ENCODE data around the gene CNKSR1. TPM values are rescaled to one million over a fixed set of nuclear protein-coding genes. Genes with fewer than 3 reads are reported as not detected.

Gene CNKSR1
- total and polyA plus RNA-seq, 2 donors (not counting 1 experiment from before 2014, with no cell fraction given) = 3.7 to 5.8 TPM

DNA sequence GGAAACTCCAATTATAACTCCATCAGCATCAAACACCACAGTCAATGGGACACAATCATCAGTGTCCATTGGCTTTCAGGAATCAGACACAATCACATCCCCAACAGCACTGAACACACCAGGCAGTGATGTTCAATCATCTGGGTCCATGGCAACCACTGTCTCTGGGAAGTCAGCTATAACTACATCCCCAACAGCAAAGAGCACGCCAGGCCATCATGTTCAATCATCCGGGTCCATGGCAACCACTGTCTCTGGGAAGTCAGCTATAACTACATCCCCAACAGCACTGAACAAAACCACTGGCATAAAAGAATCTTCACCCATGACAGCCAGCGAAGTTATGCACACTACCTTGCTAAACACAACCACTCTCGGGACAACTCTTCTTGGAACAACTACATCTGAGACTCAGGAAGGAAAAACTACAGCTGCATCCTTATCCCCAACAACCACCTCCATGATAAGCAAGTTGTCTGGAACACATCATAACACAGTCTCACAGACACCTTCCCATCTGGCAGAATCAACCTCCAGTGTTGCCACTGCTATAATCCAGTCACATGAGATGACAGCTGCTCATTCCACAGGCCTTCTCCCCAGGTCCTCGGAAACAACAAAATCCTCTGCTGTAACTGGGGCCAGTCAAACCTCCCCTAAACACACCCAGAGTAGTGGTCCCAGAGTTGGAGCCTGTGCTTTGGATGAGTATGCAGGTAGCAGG, 33.0 kb downstream of the CNKSR1 start:
- ATAC-seq (ENCODE audit: low read depth) = no peak
- Mint-ChIP-seq H3K27me3 (peaks cover 8% of the 10 kb centered on the region), H3K4me3 (no peak overlapping the region), H3K9me3 (ENCODE audit: insufficient read depth) (no peaks in the 10 kb centered on the region), H3K27ac (no peak overlapping the region), H3K4me1 (no peaks in the 10 kb centered on the region)
- Histone ChIP-seq H3K9me3 (ENCODE audit: control extremely low read depth in 1 of 3, control insufficient read depth in 2 of 3, insufficient read depth in 1 of 3, low read length in 2 of 3) (no peaks in the 10 kb centered on the region), H3K27ac (ENCODE audit: low read length in 2 of 2) (no peak overlapping the region), H3K4me1 (ENCODE audit: control insufficient read depth in 2 of 2, insufficient read depth in 2 of 2, low read length in 2 of 2) (no peaks in the 10 kb centered on the region), H4K20me1 (ENCODE audit: control insufficient read depth, insufficient read depth, low read length, poor library complexity, severe bottlenecking) (no peaks in the 10 kb centered on the region), H2AFZ (ENCODE audit: insufficient read depth, low read depth, low read length, poor library complexity, severe bottlenecking) (no peak overlapping the region), H3K9ac (ENCODE audit: low read length) (no peak overlapping the region), H3K79me2 (ENCODE audit: control insufficient read depth, insufficient read depth, low read length) (no peaks in the 10 kb centered on the region), H3K4me3 (ENCODE audit: control extremely low read depth in 1 of 5, extremely low read depth in 1 of 5, insufficient read depth in 1 of 5, low read depth in 2 of 5, low read length in 4 of 5) (no peak overlapping the region), H3K36me3 (replicated peaks in 1 of 2; ENCODE audit: control extremely low read depth in 1 of 2, control insufficient read depth in 1 of 2, extremely low read depth in 1 of 2, insufficient read depth in 2 of 2, low read length in 1 of 2) (no peaks in the 10 kb centered on the region), H3K27me3 (replicated peaks in 1 of 4; ENCODE audit: control extremely low read depth in 1 of 4, control insufficient read depth in 3 of 4, insufficient read depth in 4 of 4, low read length in 3 of 4) (peaks cover 0 to 2% (median 0%) of the 10 kb centered on the region in 4 experiments), H3K4me2 (replicated peaks; ENCODE audit: low read depth, low read length, poor library complexity, severe bottlenecking) (no peak overlapping the region)
- intact Hi-C loops (cut with micrococcal nuclease) = no loop called here
- no peak for DNase-seq
- TF ChIP-seq, protein P1, sequence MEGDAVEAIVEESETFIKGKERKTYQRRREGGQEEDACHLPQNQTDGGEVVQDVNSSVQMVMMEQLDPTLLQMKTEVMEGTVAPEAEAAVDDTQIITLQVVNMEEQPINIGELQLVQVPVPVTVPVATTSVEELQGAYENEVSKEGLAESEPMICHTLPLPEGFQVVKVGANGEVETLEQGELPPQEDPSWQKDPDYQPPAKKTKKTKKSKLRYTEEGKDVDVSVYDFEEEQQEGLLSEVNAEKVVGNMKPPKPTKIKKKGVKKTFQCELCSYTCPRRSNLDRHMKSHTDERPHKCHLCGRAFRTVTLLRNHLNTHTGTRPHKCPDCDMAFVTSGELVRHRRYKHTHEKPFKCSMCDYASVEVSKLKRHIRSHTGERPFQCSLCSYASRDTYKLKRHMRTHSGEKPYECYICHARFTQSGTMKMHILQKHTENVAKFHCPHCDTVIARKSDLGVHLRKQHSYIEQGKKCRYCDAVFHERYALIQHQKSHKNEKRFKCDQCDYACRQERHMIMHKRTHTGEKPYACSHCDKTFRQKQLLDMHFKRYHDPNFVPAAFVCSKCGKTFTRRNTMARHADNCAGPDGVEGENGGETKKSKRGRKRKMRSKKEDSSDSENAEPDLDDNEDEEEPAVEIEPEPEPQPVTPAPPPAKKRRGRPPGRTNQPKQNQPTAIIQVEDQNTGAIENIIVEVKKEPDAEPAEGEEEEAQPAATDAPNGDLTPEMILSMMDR (IDR thresholded peaks at IDR 0.05) = no peak
- TF ChIP-seq EZH2 (IDR thresholded peaks at IDR 0.05; ENCODE audit: borderline replicate concordance, insufficient read depth, low read depth, low read length, poor library complexity, severe bottlenecking) = no peak
- 96% methylated on average over 4 of the region's 5 CpGs for WGBS (ENCODE audit: insufficient coverage)
- POLR2A ChIA-PET = no interaction called here
- CTCF ChIA-PET = interaction anchor here (0.6 to 1.2 kb wide), 3 partner anchors 9 to 149 kb away, joined by 3 read pairs; no protein-coding TSS in a partner anchor

DNA sequence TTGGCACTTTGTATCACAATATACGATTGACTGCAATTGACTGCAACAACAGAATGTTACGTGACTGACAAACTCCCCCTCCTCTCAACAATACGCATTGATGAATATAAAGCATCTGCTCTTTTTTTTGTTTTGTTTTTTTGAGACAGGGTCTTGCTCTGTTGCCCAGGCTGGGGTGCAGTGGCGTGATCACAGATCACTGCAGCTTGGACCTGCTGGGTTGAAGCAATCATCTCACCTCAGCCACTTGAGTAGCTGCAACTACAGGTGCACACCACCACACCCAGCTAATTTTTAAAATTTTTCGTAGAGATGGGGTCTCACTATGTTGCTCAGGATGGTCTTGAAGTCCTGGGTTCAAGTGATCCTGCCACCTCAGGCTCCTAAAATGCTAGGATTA, 35.4 kb downstream of the CNKSR1 start:
- Mint-ChIP-seq H3K27ac (no peak overlapping the region), H3K27me3 (peaks cover 8% of the 10 kb centered on the region), H3K9me3 (ENCODE audit: insufficient read depth) (no peaks in the 10 kb centered on the region), H3K4me1 (no peaks in the 10 kb centered on the region), H3K4me3 (no peak overlapping the region)
- no peak overlapping the region for H3K4me3 ChIP-seq (ENCODE audit: control extremely low read depth in 1 of 5, extremely low read depth in 1 of 5, insufficient read depth in 1 of 5, low read depth in 2 of 5, low read length in 4 of 5)
- H3K4me1 ChIP-seq (ENCODE audit: control insufficient read depth in 2 of 2, insufficient read depth in 2 of 2, low read length in 2 of 2) = no peaks in the 10 kb centered on the region
- no peaks in the 10 kb centered on the region for H3K36me3 ChIP-seq (replicated peaks in 1 of 2; ENCODE audit: control extremely low read depth in 1 of 2, control insufficient read depth in 1 of 2, extremely low read depth in 1 of 2, insufficient read depth in 2 of 2, low read length in 1 of 2)
- H3K79me2 ChIP-seq (ENCODE audit: control insufficient read depth, insufficient read depth, low read length) = no peaks in the 10 kb centered on the region
- no peak overlapping the region for H2AFZ ChIP-seq (ENCODE audit: insufficient read depth, low read depth, low read length, poor library complexity, severe bottlenecking)
- no peak overlapping the region for H3K9ac ChIP-seq (ENCODE audit: low read length)
- CTCF ChIA-PET = interaction anchor here (1.2 to 1.5 kb wide), 2 partner anchors 21 to 49 kb away, joined by 4 read pairs; partner anchors contain the start of gene CEP85
- DNase-seq (no peak), ATAC-seq (ENCODE audit: low read depth) (no peak)
- POLR2A ChIA-PET = no interaction called here
- WGBS (ENCODE audit: insufficient coverage) = 86% methylated on average over 1 of the region's 5 CpGs
- intact Hi-C loops (cut with micrococcal nuclease) = no loop called here
- no peak overlapping the region for H3K27ac ChIP-seq (ENCODE audit: low read length in 2 of 2)
- peaks cover 0 to 2% (median 0%) of the 10 kb centered on the region in 4 experiments for H3K27me3 ChIP-seq (replicated peaks in 1 of 4; ENCODE audit: control extremely low read depth in 1 of 4, control insufficient read depth in 3 of 4, insufficient read depth in 4 of 4, low read length in 3 of 4)
- no peaks in the 10 kb centered on the region for H3K9me3 ChIP-seq (ENCODE audit: control extremely low read depth in 1 of 3, control insufficient read depth in 2 of 3, insufficient read depth in 1 of 3, low read length in 2 of 3)
- H3K4me2 ChIP-seq (replicated peaks; ENCODE audit: low read depth, low read length, poor library complexity, severe bottlenecking) = no peak overlapping the region
- no peaks in the 10 kb centered on the region for H4K20me1 ChIP-seq (ENCODE audit: control insufficient read depth, insufficient read depth, low read length, poor library complexity, severe bottlenecking)
- TF ChIP-seq, protein P1 (IDR thresholded peaks at IDR 0.05) = no peak
- no peak for TF ChIP-seq EZH2 (IDR thresholded peaks at IDR 0.05; ENCODE audit: borderline replicate concordance, insufficient read depth, low read depth, low read length, poor library complexity, severe bottlenecking)

Data from B cell (primary cell).